GM18520 (cell line): ENCODE measurements around the gene UBE2L3.
"Not testable (repeated sequence)": the region's sequence is repeated elsewhere in the genome, so short reads cannot be mapped to it uniquely, and the experiment has no call there.

Experiments used
- ATAC-seq: cut with Tn5 transposase; IDR thresholded peaks from one replicate; pipeline ENCODE4 v1.9.1; 2021; ENCODE audit not compliant: unreplicated experiment

UBE2L3 gene

GRCh38 chr22:21599053-21599893 lies 31.8 kb downstream of the UBE2L3 start:
- ATAC-seq: no peak

DNA sequence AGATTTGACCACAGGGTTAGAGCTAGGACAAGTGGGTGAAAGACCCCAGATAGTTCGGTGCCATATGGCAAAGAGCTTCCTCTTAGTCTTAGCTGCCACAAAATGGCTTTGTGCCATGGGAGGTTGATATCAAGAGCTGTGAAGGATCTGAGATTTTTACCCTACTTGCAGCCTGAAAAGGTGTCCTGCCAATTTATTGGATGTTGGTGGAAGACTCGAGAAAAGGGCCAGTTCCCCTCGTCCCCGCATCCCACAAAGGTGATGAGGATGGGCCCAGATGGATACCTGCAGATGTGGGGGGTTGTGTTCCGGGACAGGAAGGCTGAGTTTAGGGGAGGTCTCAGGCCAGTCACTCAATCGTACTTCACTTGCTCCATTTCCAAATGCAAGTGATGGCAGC lies 35.1 kb downstream of the UBE2L3 start:
- ATAC-seq: no peak

- ATAC-seq: no peak
Observed at GRCh38 chr22:21603973-21604372, 36.5 kb downstream of the UBE2L3 start.

GRCh38 chr22:21605887-21606564 lies 38.5 kb downstream of the UBE2L3 start:
- no peak for ATAC-seq

- no peak for ATAC-seq
Observed at GRCh38 chr22:21606775-21607174, 39.3 kb downstream of the UBE2L3 start.

DNA sequence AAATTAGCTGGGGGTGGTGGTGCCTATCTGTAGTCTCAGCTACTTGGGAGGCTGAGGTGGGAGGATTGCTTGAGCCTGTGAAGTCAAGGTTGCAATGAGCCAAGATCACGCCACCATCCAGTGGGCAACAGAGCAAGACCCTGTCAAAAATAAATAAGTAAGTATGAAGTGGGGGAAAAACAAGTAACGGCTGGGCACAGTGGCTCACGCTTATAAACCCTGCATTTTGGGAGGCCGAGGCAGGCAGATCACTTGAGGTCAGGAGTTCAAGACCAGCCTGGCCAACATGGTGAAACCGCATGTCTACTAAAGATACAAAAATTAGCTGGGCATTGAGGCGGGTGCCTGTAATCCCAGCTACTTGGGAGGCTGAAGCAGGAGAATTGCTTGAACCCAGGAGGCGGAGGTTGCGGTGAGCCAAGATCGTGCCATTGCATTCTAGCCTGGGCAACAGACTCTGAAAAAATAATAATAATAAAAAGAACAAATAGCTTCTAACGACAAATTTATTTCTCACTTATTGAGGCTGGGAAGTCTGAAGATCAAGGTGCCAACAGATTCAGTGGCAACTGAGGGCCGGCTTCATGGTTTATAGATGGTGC lies 42.1 kb downstream of the UBE2L3 start:
- not testable (repeated sequence) for ATAC-seq

- ATAC-seq: no peak
Observed at GRCh38 chr22:21611210-21611977, 43.9 kb downstream of the UBE2L3 start.

DNA sequence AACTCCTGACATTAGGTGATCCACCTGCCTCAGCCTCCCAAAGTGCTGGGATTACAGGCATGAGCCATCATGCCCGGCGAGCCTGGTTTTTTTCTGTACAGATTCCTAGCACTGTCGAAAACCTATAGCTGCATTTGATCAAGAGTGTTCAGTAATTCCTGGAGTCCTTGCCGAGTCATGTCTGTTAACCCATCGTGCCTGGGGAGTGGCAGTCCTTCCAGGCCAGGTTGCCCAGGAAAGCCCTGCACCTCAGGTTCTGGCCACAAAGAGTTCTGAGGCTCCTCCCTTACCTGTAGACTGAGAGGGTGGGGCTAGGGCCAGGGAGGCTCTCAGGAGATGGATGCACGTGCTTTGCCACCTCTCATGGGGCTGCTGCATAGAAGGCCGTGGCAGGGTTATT lies 45.3 kb downstream of the UBE2L3 start:
- ATAC-seq: no peak

- ATAC-seq: no peak
Observed at GRCh38 chr22:21613553-21614233, 46.2 kb downstream of the UBE2L3 start.

DNA sequence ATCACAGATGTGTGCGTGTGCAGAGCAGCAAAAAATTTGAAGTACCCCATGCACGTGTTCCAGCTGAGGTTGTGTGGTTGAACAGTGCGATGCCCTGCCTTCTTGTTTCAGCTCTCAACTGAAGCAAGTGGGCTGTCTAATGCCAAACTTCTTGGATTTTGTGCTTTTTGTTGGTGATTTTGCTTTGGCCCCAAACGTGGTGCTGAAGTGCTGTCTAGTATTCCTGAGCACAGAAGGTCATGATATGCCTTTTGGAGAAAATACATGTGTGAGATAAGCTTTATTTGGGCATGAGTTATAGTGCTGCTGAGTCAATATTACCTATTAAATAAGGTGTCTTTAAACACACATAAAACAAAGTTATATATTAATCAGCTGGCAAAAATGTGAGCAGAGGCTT lies 48.2 kb downstream of the UBE2L3 start:
- no peak for ATAC-seq

DNA sequence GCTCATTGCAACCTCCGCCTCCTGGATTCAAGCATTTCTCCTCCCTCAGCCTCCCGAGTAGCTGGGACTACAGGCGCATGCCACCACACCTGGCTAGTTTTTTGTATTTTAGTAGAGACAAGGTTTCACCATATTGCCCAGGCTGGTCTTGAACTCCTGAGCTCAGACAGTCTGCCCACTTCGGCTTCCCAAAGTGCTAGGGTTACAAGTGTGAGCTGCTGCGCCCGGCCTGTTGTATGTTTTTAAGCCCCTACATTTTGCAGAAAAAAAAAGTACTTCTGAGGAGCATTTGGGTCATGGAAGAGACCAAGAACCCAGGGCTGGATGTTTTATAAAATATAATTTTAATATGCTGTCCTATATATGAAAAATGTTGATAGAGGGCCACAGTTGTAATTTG lies 49.8 kb downstream of the UBE2L3 start:
- not testable (repeated sequence) for ATAC-seq

DNA sequence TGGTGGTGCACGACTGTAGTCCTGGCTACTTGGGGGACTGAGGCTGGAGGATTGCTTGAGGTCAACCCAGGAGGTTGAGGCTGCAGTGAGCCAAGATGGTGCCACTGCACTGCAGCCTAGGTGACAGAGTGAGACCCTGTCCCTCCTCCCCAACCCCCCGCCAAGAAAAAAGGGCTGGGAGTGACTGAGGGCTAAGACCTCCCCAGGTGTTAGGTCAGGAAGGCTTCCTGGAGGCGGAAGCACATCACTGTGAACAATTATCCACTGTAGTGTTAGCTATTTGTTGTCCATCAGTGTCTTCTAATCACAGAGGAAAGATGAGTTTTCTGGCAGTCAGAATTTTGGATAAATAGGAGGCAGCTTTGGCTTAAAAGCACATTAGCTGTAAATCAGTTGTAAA lies 53.5 kb downstream of the UBE2L3 start:
- ATAC-seq: no peak

DNA sequence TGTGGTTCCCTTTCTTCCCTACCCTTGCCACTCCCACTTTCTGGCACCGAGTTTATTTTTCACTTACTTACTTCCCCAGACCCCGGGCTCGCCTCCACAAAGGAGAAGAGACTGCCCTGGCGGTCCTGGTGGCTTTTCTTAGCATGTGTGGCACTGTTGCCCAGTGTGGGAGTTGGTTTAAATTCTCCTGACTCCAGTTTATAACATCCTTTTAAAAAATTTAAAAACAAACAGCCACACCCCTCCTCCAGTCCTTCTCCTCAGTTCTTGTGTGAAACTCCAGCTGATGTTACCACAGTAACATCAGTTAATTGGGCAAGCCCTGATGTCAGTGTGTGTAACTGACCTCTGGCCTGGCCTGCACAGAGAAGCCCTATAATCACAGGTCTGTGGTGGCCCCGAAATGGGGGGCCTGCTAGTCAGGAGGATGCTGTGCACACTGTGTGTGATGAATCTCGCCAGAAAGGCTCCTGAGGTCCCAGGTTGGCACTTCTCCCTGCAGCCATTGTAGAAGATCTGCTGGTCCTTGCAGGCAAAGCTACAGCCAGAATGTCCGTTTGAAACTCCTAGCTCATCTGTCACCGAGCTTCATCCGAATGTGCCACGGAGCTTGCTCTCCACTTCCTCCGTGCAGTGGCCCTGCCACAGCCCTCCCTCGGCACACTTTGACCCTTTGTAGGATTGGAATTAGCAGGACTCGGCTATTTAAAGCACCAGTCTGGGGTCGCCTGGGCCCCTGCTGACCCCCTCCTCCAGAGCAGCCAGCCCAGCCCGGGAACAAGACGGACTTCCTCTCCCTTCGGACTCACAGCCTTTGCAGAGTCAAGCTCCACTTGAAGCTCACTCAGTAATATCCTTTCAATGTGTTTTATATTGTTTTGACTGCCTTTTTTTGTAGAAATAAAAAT lies 54.8 kb downstream of the UBE2L3 start:
- no peak for ATAC-seq

GRCh38 chr22:21622919-21623647 lies 55.6 kb downstream of the UBE2L3 start:
- ATAC-seq: no peak

- no peak for ATAC-seq
Observed at GRCh38 chr22:21623648-21623970, 56.1 kb downstream of the UBE2L3 start.

DNA sequence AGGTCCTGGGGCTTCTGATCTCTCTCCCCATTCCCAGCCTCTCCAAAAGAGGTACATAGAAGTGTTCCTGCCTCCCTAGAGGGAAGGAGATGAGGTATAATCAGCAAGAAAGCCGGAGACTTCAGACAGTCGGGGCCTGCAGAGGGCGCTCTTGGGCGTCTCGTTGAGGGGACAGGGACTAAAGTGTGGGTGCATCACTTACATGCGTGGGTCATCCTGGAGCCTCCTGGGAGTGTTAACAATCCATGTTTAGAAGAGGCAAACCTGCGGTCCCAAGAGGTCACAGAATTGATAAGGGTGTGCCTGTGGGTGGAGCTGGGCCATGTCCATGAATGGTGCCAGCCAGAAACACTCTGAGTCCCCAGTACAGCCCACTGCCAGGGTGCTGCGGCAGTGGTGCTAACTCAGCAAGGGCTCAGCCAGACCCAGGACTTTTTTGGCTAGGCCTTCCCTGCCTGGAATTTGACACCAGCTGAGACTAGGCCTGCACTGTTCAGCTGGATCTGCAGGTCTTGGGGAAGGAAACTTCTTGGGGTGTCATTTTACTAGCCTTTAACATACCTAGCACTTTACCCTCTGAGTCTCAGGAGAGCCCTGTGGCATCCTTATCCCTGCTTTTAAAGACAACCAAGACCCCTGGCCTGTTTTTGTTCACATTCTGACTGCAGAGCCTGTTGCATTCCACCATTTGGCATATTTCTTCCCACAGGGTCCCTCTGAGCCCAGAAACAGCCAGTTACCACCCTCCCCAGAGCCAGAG lies 56.8 kb downstream of the UBE2L3 start:
- no peak for ATAC-seq

DNA sequence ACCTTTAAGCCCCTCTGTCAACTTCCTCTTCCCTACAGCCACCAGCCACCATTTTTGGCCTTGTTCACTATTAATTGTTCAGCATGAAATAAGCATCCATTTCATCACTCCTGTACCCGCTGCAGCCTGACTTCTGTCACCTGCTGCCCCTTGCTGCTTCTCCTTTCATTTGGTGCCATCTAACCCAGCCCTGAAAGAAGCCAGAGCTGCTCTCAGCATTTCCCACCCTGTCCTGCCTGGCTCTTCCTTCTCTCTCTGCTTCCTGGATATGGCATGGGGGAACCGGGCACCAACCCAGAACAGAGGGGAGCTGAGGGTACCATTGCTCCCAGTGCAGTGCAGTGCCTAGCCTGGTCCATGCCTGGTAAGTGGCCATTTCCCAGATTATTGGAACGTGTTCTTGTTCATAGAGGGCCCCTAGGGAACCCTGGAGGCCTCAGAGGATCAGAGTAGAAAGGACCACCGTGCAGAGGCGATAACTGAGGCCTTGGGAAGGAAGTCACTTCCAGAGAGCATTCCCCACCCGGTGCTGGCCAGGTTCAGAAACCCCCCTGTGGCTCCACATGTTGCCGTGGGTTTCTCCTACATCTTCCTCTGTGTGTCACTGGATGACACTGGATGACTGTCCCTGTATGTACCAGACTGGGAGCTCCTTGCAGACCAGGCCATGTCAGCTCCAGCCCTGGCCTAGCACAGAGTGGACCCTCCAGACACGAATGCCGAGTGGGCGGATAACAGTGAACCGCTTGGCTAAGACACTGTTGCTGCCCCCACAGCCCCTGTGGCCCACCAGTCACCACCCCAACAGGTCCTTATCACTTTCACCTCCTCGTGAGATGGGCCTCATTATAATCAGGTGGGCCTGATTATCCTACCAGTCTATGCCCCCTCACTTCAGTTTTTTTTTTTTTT lies 57.6 kb downstream of the UBE2L3 start:
- ATAC-seq: no peak
